ENCODE data around the gene DLEC1.

DNA sequence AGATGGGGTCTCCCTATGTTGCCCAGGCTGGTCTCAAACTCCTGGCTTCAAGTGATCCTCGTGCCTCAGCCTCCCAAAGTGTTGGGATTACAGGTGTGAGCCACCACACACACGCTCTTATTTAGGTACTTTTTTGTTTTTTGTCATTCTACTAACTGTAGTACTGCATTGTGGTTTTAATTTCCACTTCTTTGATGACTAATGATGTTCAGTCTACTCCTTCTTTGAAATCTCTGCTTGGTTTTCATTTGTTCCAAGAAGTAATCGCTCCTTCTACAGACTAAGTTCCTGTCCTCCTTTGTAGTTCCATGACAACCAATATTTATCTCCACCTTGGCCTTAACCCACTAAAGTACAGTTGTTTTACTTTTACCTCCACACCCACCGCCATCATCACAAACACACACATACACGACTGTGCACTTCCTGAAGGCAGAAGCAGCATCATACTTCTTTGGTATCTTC lies 529 bp upstream of the DLEC1 start:
- TF ChIP-seq NFE2L1 (CRISPR knock-in tag; IDR thresholded peaks at IDR 0.05) (no peak), ZNF317 (CRISPR knock-in tag; IDR thresholded peaks at IDR 0.05; ENCODE audit: borderline replicate concordance, low read depth) (no peak), TCF7 (CRISPR knock-in tag; IDR thresholded peaks at IDR 0.05; ENCODE audit: low read depth) (no peak), ZBTB21 (CRISPR knock-in tag; IDR thresholded peaks at IDR 0.05; ENCODE audit: borderline replicate concordance) (no peak), NFYB (CRISPR knock-in tag; conservative IDR thresholded peaks at IDR 0.05; ENCODE audit: low read depth) (no peak), NR3C1 (CRISPR knock-in tag; conservative IDR thresholded peaks at IDR 0.05; ENCODE audit: low read depth) (no peak), CREM (CRISPR knock-in tag; IDR thresholded peaks at IDR 0.05) (no peak), ZNF121 (CRISPR knock-in tag; IDR thresholded peaks at IDR 0.05) (no peak), ESRRA (CRISPR knock-in tag; IDR thresholded peaks at IDR 0.05; ENCODE audit: borderline replicate concordance) (no peak), TEAD1 (CRISPR knock-in tag; IDR thresholded peaks at IDR 0.05) (no peak)
- TF ChIP-seq, protein P1, sequence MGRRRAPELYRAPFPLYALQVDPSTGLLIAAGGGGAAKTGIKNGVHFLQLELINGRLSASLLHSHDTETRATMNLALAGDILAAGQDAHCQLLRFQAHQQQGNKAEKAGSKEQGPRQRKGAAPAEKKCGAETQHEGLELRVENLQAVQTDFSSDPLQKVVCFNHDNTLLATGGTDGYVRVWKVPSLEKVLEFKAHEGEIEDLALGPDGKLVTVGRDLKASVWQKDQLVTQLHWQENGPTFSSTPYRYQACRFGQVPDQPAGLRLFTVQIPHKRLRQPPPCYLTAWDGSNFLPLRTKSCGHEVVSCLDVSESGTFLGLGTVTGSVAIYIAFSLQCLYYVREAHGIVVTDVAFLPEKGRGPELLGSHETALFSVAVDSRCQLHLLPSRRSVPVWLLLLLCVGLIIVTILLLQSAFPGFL (CRISPR knock-in tag; IDR thresholded peaks at IDR 0.05; ENCODE audit: borderline replicate concordance): no peak
- TF ChIP-seq, protein P2, sequence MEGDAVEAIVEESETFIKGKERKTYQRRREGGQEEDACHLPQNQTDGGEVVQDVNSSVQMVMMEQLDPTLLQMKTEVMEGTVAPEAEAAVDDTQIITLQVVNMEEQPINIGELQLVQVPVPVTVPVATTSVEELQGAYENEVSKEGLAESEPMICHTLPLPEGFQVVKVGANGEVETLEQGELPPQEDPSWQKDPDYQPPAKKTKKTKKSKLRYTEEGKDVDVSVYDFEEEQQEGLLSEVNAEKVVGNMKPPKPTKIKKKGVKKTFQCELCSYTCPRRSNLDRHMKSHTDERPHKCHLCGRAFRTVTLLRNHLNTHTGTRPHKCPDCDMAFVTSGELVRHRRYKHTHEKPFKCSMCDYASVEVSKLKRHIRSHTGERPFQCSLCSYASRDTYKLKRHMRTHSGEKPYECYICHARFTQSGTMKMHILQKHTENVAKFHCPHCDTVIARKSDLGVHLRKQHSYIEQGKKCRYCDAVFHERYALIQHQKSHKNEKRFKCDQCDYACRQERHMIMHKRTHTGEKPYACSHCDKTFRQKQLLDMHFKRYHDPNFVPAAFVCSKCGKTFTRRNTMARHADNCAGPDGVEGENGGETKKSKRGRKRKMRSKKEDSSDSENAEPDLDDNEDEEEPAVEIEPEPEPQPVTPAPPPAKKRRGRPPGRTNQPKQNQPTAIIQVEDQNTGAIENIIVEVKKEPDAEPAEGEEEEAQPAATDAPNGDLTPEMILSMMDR (IDR thresholded peaks at IDR 0.05): no peak
- TF ChIP-seq, protein P3, sequence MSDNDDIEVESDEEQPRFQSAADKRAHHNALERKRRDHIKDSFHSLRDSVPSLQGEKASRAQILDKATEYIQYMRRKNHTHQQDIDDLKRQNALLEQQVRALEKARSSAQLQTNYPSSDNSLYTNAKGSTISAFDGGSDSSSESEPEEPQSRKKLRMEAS (CRISPR knock-in tag; IDR thresholded peaks at IDR 0.05): no peak
- TF ChIP-seq, protein P4, sequence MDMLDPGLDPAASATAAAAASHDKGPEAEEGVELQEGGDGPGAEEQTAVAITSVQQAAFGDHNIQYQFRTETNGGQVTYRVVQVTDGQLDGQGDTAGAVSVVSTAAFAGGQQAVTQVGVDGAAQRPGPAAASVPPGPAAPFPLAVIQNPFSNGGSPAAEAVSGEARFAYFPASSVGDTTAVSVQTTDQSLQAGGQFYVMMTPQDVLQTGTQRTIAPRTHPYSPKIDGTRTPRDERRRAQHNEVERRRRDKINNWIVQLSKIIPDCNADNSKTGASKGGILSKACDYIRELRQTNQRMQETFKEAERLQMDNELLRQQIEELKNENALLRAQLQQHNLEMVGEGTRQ (CRISPR knock-in tag; IDR thresholded peaks at IDR 0.05): no peak

All from WTC11 (cell line).